Renal pelvis (tissue), 12 donors: ENCODE measurements around the gene C2CD2L. TPM values are rescaled to one million over a fixed set of nuclear protein-coding genes. Genes with fewer than 3 reads are reported as not detected.
"Not testable (repeated sequence)": the region's sequence is repeated elsewhere in the genome, so short reads cannot be mapped to it uniquely, and the experiment has no call there.

Source experiments
- DNase-seq: peaks from one replicate; pipeline ENCODE4 v3.0.0-alpha.2; 2013
- long read RNA-seq, 16 experiments: transcript quantifications; one replicate each; lab custom pipeline, GENCODE V29; 2026
- polyA plus RNA-seq, 3 donors: library from polyadenylated mRNA; unstranded; fragments of 120-200 nt; gene quantifications; one replicate each; pipeline ENCODE4 v1.2.1, GENCODE V29; 2013; ENCODE audit not compliant: insufficient read length in 3 of 3

Gene C2CD2L
- 10 to 100 TPM; 11.8 to 12.5 (median 12.1) TPM for polyA plus RNA-seq
- long read RNA-seq, donor 1, partial matches to known transcripts, result 0 of 1 reads
- long read RNA-seq, donor 1, other reads (novel, unspliced or antisense), result 0 of 1 reads
- long read RNA-seq, donor 2, full-length matches to known transcripts, result 2 of 2 reads
- long read RNA-seq, donor 2, partial matches to known transcripts, result 0 of 2 reads
- long read RNA-seq, donor 2, other reads (novel, unspliced or antisense), result 0 of 2 reads
- long read RNA-seq, donor 3, partial matches to known transcripts, result 0 of 1 reads
- long read RNA-seq, donor 3, other reads (novel, unspliced or antisense), result 0 of 1 reads
- long read RNA-seq, donor 4, result 0 reads
- long read RNA-seq, donor 5, result 0 reads
- long read RNA-seq, donor 6, partial matches to known transcripts, result 9 of 10 reads
- long read RNA-seq, donor 6, other reads (novel, unspliced or antisense), result 0 of 10 reads
- long read RNA-seq, donor 7, result 0 reads
- long read RNA-seq, donor 8, result 0 reads
- long read RNA-seq, donor 9, result 0 reads
- long read RNA-seq, donor 10, result 0 reads
- long read RNA-seq, donor 11, result 0 reads
- long read RNA-seq, donor 12, full-length matches to known transcripts, result 1 of 1 reads
- long read RNA-seq, donor 12, partial matches to known transcripts, result 0 of 1 reads
- long read RNA-seq, donor 12, other reads (novel, unspliced or antisense), result 0 of 1 reads
- long read RNA-seq, donor 13, result 0 reads
- long read RNA-seq, donor 14, result 0 reads
- long read RNA-seq, donor 15, full-length matches to known transcripts, result 2 of 9 reads
- long read RNA-seq, donor 15, partial matches to known transcripts, result 7 of 9 reads
- long read RNA-seq, donor 15, other reads (novel, unspliced or antisense), result 0 of 9 reads
- long read RNA-seq, donor 16, result 0 reads

DNA sequence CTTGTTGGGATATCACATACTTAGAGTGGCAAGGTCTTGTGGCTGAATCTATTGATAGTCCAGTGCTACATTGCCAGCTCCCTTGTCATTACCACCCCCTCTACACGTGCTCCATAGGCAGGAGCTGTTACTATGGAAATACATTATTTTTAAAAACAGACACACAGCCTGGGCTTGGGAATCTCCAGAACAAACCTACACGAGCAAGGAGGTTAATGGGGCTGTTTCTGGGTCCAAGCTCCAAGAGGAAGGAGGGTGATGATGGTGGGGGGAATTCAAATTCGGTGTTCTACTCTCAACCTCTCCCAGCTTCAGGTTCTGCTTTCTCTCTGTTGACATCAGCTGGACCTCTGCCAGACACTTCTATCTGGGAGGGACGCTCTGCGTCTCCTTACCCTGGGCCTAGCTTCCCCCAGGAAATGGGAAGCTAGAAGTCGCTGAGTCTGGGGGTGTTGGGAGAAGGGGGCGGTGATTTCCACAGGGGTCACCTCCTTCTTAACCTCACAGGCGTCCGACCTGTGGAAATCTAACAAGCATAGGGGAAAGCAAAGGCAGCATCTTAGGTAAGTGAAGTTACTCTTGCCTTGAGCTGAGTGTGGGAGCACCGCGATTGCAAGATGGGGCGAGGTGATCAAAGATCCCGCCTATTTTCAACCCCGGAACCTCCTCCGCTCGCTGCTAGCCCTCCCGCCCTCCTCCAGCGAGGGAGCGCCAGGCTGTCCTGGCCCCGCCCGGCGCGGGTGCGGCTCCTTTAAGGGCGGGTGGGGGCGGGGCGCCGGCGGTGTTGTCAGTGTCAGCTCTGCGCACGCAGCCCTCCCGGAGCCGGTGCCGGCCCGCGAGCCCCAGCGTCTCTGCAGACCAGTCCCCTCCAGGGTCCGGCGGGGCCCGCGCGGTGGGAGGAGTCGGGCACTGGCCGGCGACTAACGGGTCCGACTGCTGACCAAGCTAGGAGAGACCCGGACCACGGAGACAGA, at the start of gene C2CD2L:
C2CD2L (plus strand) TSS at position 781 of the 974 bp plus-strand sequence. CDS start 398 bp downstream, outside the sequence.
- peak; percentile 89 for DNase-seq

DNA sequence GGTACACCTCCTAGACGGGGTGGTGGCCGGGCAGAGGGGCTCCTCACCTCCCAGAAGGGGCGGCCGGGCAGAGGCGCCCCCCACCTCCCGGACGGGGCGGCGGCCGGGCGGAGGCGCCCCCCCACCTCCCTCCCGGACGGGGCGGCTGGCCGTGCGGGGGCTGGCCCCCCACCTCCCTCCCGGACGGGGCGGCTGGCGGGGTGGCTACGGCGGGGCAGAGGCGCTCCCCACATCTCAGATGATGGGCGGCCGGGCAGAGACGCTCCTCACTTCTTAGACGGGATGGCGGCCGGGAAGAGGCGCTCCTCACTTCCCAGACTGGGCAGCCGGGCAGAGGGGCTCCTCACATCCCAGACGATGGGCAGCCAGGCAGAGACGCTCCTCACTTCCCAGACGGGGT, 48.0 kb upstream of the C2CD2L start:
- not testable (repeated sequence) for DNase-seq

DNA sequence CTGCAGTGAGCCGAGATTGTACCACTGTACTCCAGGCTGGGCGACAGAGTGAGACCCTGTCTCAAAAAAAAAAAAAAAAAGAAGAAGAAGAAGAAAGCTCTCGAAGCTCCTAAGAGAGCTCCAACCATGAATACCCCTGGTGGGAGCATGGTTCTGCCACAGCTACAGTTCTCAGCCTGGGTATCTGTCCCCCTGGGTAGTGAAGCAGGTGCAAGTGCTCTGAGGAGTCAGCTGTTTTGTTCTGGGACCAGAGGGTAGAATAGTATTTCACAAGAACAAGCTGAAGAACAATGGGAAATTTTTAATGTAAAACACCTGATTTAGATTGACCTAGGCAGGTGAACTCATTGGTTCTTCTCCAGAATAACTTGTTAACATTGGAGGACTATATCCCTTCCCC, 45.9 kb upstream of the C2CD2L start:
- DNase-seq, result no peak

DNA sequence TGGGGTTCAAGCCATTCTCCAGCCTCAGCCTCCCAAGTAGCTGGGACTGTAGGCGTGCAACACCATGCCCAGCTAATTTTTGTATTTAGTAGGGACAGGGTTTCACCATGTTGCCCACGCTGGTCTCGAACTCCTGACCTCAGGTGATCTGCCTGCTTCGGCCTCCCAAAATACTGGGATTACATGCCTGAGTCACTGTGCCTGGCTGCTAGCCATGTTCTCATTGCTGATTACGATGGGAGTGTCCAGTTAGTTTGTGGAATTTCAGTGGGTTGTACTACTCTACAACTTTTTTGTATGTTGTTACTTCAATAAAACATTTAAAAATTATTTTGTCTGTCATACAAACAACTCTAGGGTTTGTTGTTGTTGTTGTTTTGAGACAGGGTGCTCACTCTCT, 44.4 kb upstream of the C2CD2L start:
- DNase-seq, result no peak

DNA sequence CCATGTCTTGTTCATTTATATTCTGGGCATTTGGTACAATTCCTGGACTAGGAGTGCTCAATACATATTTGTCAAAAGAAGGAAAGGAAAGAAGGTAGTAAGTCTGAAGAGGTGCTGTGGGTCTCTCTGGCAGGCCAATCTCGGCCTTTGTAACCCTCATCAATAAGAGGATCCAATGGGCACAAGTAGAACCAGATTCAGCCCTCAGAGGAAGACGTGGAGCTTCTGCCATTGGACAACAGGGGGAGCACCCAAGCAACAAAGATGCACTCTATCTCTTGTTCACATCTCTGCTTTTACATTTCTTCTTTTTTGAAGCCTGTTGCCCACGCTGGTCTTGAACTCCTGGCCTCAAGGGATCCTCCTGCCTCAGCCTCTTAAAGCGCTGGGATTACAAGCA, 41.8 kb upstream of the C2CD2L start:
- no peak for DNase-seq

DNA sequence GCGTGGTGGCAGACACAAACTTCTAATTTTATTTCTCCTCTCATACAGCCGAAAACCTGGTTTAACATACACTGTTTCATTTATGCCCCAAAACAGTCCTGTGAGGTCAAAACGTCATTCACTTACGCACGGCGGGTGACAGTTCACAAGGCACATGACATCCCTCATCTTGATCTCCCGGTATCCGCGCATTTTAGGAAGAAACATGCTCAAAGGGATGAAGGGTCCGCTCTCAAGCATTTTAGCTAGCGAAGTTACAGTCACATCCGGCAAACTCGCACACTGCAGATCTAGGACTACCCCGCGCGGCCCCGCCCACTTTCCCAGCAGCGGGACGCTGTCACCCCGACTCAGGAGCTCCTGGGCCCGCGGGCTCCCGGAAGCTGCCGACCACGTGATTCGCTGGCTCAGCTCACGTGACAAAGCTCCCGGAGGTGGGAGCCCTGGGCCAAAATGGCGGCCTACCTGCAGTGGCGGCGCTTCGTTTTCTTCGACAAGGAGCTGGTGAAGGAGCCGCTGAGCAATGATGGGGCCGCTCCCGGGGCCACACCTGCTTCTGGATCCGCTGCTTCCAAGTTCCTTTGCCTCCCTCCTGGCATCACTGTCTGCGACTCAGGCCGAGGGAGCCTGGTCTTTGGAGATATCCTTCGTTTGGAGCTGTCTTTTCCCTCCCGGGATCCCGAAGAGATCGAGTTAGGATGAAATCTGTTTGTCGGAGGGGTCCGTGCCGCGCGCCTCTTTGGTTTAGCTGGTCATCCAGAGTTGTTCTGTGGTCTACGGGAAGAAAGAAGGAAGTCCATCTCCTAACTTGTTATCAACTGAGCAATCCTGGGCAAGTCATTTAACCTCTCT, 39.5 kb upstream of the C2CD2L start, which contains the start of gene VPS11:
VPS11 (plus strand) TSS at position 448 of the 852 bp plus-strand sequence; CDS start at position 454, 6 bp downstream.
- DNase-seq, result peak; percentile 96

DNA sequence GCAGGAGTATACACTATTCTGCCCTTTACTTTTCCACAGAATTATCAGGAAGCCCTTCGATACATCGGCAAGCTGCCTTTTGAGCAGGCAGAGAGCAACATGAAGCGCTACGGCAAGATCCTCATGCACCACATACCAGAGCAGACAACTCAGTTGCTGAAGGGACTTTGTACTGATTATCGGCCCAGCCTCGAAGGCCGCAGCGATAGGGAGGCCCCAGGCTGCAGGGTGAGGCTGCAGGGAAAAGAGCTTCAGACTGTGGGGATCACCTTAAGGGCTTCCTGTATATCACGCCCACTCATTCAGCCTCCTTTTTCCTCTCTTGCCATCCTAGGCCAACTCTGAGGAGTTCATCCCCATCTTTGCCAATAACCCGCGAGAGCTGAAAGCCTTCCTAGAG, 29.3 kb upstream of the C2CD2L start:
- DNase-seq, result no peak

DNA sequence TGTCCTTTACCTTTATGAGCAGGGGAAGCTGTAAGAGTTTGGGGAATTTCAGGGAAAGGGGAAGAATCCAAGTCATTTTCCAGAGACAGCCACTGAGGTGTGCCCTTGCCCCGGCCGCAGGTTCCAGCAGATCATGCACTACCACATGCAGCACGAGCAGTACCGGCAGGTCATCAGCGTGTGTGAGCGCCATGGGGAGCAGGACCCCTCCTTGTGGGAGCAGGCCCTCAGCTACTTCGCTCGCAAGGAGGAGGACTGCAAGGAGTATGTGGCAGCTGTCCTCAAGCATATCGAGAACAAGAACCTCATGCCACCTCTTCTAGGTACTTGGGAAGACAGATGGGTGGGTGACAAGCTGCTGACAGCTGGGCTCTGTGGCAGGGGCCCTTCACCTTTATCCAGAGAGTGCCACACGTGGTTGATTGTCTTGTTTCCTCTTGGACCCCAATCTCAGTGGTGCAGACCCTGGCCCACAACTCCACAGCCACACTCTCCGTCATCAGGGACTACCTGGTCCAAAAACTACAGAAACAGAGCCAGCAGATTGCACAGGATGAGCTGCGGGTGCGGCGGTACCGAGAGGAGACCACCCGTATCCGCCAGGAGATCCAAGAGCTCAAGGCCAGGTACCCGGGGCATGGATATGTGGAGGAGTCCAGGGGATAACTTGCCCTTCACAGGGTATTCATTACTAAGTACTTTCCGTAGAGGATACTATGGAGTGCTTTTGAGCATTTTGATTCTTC, 28.3 kb upstream of the C2CD2L start:
- DNase-seq, result no peak

DNA sequence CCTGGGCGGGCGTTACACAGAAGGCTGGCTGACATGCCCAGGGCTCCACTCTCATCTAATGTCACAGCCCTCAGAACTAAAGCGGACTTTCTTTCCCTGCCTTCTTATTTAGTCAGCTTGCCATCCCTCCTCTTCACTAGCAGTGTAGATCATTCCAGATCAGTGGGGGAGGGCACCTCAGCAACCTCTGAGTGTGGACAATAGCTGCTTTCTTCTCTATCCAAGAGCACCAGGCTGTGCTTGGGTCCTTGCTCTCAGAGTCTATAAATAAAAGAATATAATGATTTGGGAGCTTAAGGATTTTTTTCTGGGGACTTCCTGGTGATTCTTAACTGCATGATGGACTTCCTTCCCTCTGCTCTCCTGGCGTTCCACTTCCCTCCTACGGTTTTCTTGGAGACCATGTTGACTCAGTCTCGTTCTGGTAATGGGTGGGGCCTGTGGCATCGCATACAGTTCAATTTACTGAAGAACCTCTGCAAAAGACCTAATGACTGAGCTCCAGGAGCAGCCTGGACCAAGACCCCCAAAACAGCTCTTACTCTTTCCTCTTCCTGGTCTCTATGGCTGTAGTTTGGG, 25.4 kb upstream of the C2CD2L start:
- DNase-seq, result no peak

DNA sequence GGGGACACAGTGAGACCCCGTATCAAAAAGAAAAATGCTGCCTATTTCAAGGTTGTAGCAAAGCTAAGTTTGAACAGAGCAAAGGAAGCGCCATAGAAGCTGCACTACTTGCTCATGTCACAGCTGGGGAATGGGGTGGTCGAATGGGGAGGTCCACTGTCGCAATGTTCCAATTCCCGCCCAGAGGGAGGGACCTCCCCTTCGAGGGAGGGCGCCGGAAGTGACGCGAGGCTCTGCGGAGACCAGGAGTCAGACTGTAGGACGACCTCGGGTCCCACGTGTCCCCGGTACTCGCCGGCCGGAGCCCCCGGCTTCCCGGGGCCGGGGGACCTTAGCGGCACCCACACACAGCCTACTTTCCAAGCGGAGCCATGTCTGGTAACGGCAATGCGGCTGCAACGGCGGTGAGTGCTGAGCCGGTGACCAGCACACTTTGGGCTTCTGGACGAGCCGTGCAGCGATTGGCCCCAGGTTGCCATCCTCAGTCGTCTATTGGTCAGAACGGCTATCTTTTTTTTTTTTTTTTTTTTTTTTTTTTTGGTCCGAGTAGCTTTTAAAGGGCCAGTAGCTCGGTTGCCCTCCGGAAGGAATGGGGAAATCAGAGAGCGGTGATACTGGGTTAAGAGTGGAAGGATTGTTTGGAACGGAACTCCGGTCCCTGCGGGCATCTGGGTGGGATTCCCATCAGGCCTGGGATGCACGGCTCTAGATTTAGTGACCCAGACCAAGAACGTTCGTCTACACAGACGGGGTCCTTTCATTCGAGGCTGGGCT, 22.3 kb upstream of the C2CD2L start, which contains the start of gene HMBS:
HMBS (plus strand) TSS at position 219 of the 774 bp plus-strand sequence; CDS start at position 372, 153 bp downstream.
- peak; percentile 95 for DNase-seq

DNA sequence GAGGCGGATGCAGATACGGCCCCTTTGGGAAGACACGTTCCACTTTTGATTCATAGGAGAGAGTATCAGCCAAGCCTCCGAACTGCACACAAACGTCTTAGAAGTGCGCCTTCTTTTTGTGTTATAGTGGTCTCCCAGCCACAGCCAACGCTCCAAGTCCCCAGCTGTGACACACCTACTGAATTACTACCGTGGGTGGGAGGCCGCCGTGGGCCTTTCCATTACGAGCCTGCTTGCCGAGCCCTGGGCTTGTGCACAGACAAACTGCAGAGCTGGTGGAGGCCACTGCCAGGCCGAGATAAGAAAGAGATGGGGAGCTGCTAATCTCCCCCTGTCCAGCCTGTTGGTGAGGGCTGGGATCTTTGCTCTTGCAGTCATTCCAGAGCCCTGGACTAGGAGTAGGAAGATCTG, 21.7 kb upstream of the C2CD2L start:
- DNase-seq, result no peak

DNA sequence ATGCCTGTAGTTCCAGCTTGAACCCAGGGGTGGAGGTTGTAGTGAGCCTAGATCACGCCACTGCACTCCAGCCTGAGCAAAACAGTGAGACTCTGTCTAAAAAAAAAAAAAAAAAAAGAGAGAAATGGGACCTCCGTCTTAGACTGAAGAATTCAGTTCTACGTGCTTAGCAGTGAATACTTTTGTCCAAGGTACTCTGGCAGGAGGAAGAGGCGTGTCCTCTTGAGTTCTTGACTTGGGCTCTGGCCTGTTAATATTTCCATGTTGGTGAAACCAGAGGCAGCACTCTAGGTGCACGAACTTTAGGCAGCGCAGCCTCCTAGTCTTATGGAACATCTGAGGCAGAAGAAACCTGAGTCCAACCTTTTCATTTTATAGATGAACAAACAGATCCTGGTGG, 20.0 kb upstream of the C2CD2L start:
- DNase-seq, result no peak

DNA sequence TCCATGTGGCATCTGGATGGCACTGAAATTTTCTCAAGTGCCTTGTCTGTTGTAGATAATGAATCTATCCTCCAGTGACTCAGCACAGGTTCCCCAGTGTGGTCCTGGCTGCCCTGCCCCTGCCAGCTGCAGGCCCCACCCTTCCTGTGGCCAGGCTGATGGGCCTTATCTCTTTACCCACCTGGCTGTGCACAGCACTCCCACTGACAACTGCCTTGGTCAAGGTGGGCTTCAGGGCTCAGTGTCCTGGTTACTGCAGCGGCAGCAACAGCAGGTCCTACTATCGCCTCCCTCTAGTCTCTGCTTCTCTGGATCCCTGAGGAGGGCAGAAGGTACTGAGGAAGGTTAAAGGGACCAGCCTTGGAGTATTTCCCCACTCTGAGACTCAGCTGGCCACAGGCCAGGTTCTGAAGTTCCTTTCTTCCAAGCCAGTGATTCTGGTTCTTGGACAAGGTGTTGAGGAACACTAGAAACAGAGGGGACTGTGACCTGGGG, 19.4 kb upstream of the C2CD2L start:
- DNase-seq, result no peak

DNA sequence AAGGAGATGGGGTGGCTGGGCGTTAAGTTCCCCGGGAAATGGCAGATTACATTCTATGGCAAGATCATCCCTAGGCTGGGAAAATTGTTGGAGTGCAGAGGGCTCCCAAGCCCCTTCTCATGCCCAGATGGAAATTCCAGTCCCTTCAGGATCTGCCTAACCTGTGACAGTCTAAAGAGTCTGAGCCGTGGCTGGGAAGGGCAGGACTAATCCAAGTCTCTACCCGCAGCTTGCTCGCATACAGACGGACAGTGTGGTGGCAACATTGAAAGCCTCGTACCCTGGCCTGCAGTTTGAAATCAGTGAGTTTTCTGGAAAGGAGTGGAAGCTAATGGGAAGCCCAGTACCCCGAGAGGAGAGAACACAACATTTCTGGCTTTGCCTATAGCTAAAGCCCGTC, 18.7 kb upstream of the C2CD2L start:
- no peak for DNase-seq

DNA sequence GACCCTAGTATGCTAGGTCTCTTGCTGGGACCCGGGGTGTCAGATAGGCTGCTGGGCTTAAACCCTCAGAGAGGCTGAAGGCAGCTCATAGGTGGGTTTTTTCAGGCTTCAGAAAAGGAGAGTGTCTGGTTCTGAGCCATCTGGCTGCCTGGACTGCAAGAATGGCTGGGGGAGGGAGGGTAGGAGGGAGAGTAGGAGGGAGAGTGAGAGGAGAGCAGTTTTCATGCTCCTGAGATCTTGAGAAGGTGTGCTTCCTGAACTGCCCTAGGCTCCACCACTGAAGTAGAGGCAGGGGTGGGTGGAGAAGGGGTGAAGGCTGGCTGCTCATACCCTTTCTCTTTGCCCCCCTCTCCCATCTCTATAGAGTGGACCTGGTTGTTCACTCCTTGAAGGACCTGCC, 17.8 kb upstream of the C2CD2L start:
- no peak for DNase-seq

DNA sequence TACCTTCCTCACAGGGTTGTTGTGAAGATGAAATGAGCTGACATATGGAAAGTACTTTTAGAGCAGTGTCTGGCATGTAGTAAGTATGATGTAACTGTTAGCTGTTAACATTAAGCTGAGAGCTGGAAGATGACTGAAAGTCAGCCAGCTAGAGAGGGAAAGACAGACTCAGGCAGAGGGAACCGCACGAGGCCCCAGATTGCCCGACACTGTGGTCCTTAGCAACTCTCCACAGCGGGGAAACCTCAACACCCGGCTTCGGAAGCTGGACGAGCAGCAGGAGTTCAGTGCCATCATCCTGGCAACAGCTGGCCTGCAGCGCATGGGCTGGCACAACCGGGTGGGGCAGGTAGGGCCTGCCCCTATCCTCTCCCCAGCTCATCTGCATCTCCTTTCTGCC, 16.0 kb upstream of the C2CD2L start:
- no peak for DNase-seq

DNA sequence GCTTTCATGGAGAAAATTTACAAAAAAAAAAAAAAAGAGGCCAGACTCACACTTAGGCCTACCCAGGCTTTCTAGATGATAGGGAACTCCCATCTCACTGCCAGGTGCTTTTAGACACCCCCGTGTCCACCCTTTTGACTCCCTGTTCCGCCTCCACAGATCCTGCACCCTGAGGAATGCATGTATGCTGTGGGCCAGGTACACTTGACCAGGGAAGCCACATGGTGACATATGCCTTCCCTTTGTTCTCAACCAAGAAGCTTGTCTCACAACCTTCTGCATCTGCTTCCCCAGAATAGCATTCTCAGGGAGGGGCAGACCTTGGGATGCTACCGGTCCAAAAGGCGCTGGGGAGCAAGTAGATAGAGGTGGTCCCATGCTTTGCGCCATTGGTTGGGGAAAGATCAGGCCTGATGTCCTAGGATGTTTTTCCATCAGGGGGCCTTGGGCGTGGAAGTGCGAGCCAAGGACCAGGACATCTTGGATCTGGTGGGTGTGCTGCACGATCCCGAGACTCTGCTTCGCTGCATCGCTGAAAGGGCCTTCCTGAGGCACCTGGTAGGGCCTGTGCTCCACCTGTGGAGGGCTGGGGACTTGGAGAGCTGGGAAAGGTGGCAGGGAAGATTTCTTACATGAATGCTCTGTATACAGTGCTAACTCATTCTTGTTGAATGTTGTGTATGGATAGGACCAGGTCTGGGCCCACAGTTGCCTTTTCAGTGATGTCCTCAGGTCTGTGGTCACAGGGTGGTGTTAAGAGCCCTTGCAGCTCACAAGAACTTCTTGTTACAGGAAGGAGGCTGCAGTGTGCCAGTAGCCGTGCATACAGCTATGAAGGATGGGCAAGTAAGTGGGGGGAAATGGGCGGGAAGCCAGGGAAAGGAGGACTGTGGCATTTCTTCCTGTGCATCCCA, 14.9 kb upstream of the C2CD2L start:
- no peak for DNase-seq
